Measurements from ENCODE around the gene KCNIP1.

Gene KCNIP1

DNA sequence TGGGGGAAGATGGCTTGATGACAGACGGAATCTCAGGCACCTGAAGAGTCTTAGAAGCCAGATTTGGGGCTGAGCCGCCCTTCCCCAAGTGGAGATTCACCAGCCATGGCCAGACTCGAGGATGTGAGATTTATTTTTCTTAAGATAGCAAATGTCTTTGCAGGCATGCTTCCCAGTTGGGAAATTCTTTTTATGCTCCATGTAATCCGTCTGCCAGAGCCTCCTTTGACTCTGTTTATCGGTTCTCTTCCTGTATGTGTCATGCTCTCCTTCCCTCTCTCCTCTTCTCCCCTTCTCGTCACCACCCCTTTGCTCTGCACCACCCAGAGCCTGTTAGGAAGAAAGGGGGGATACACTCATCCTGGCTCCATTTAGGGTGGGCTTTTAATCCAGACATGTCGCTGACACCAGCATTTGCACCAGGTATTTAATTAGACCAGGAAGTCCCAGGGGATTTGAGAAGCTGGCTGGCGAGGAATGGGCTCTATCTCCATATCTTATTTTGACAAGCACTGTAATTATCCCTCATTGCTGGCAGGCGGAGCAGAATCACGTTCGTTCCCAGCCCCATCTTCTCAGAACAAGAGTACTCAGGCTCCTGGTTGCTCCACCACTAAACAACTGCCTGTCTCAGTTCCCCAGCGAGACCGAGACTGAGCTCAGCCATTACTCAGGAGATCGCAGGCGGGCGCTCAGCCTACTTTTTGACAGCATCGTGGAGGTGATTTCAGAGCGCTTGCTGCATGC is 50.9 kb downstream of the KCNIP1 start (continued):
- TF ChIP-seq WT1 (tag by site-specific recombination; IDR thresholded peaks at IDR 0.05), result 0 out of 2 replicates have a peak, but pooled peaks have one; percentile 50
- TF ChIP-seq, protein P1, sequence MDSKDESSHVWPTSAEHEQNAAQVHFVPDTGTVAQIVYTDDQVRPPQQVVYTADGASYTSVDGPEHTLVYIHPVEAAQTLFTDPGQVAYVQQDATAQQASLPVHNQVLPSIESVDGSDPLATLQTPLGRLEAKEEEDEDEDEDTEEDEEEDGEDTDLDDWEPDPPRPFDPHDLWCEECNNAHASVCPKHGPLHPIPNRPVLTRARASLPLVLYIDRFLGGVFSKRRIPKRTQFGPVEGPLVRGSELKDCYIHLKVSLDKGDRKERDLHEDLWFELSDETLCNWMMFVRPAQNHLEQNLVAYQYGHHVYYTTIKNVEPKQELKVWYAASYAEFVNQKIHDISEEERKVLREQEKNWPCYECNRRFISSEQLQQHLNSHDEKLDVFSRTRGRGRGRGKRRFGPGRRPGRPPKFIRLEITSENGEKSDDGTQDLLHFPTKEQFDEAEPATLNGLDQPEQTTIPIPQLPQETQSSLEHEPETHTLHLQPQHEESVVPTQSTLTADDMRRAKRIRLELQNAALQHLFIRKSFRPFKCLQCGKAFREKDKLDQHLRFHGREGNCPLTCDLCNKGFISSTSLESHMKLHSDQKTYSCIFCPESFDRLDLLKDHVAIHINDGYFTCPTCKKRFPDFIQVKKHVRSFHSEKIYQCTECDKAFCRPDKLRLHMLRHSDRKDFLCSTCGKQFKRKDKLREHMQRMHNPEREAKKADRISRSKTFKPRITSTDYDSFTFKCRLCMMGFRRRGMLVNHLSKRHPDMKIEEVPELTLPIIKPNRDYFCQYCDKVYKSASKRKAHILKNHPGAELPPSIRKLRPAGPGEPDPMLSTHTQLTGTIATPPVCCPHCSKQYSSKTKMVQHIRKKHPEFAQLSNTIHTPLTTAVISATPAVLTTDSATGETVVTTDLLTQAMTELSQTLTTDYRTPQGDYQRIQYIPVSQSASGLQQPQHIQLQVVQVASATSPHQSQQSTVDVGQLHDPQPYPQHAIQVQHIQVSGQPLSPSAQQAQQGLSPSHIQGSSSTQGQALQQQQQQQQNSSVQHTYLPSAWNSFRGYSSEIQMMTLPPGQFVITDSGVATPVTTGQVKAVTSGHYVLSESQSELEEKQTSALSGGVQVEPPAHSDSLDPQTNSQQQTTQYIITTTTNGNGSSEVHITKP (tag by site-specific recombination; IDR thresholded peaks at IDR 0.05), result peak; percentile 74
- TF ChIP-seq ZNF146 (tag by site-specific recombination; IDR thresholded peaks at IDR 0.05), result no peak
- TF ChIP-seq GLIS2 (tag by site-specific recombination; IDR thresholded peaks at IDR 0.05), result no peak
- TF ChIP-seq ZNF214 (tag by site-specific recombination; IDR thresholded peaks at IDR 0.05; ENCODE audit: borderline replicate concordance), result no peak
- no peak for TF ChIP-seq HOXA7 (CRISPR knock-in tag; IDR thresholded peaks at IDR 0.05; ENCODE audit: borderline replicate concordance)
- TF ChIP-seq, protein P2, sequence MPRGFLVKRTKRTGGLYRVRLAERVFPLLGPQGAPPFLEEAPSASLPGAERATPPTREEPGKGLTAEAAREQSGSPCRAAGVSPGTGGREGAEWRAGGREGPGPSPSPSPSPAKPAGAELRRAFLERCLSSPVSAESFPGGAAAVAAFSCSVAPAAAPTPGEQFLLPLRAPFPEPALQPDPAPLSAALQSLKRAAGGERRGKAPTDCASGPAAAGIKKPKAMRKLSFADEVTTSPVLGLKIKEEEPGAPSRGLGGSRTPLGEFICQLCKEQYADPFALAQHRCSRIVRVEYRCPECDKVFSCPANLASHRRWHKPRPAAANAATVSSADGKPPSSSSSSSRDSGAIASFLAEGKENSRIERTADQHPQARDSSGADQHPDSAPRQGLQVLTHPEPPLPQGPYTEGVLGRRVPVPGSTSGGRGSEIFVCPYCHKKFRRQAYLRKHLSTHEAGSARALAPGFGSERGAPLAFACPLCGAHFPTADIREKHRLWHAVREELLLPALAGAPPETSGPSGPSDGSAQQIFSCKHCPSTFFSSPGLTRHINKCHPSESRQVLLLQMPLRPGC (tag by site-specific recombination; IDR thresholded peaks at IDR 0.05), result 0 out of 2 replicates have a peak, but pooled peaks have one; percentile 13
- no peak for TF ChIP-seq ZNF747 (tag by site-specific recombination; IDR thresholded peaks at IDR 0.05)
- TF ChIP-seq, protein P3, sequence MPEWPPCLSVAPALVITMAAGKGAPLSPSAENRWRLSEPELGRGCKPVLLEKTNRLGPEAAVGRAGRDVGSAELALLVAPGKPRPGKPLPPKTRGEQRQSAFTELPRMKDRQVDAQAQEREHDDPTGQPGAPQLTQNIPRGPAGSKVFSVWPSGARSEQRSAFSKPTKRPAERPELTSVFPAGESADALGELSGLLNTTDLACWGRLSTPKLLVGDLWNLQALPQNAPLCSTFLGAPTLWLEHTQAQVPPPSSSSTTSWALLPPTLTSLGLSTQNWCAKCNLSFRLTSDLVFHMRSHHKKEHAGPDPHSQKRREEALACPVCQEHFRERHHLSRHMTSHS (tag by site-specific recombination; IDR thresholded peaks at IDR 0.05), result no peak
- TF ChIP-seq ZNF777 (tag by site-specific recombination; IDR thresholded peaks at IDR 0.05; ENCODE audit: borderline replicate concordance), result no peak
- TF ChIP-seq, protein P4, sequence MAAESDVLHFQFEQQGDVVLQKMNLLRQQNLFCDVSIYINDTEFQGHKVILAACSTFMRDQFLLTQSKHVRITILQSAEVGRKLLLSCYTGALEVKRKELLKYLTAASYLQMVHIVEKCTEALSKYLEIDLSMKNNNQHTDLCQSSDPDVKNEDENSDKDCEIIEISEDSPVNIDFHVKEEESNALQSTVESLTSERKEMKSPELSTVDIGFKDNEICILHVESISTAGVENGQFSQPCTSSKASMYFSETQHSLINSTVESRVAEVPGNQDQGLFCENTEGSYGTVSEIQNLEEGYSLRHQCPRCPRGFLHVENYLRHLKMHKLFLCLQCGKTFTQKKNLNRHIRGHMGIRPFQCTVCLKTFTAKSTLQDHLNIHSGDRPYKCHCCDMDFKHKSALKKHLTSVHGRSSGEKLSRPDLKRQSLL (tag by site-specific recombination; IDR thresholded peaks at IDR 0.05), result peak; percentile 82; the same call in 1 of the 2 replicates
- no peak for TF ChIP-seq ZNF391 (tag by site-specific recombination; IDR thresholded peaks at IDR 0.05; ENCODE audit: borderline replicate concordance, low read depth)
- no peak for TF ChIP-seq ZNF140 (tag by site-specific recombination; IDR thresholded peaks at IDR 0.05)
- TF ChIP-seq YY2 (tag by site-specific recombination; IDR thresholded peaks at IDR 0.05), result no peak
- no peak for TF ChIP-seq ZNF202 (tag by site-specific recombination; IDR thresholded peaks at IDR 0.05; ENCODE audit: borderline replicate concordance)
- TF ChIP-seq ZNF707 (tag by site-specific recombination; IDR thresholded peaks at IDR 0.05), result no peak
- TF ChIP-seq ZNF629 (tag by site-specific recombination; IDR thresholded peaks at IDR 0.05), result peak; percentile 24; the same call in 1 of the 2 replicates
- TF ChIP-seq, protein P5, sequence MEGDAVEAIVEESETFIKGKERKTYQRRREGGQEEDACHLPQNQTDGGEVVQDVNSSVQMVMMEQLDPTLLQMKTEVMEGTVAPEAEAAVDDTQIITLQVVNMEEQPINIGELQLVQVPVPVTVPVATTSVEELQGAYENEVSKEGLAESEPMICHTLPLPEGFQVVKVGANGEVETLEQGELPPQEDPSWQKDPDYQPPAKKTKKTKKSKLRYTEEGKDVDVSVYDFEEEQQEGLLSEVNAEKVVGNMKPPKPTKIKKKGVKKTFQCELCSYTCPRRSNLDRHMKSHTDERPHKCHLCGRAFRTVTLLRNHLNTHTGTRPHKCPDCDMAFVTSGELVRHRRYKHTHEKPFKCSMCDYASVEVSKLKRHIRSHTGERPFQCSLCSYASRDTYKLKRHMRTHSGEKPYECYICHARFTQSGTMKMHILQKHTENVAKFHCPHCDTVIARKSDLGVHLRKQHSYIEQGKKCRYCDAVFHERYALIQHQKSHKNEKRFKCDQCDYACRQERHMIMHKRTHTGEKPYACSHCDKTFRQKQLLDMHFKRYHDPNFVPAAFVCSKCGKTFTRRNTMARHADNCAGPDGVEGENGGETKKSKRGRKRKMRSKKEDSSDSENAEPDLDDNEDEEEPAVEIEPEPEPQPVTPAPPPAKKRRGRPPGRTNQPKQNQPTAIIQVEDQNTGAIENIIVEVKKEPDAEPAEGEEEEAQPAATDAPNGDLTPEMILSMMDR (tag by site-specific recombination; IDR thresholded peaks at IDR 0.05), result no peak
- no peak for TF ChIP-seq ZNF404 (tag by site-specific recombination; IDR thresholded peaks at IDR 0.05)
- no peak for TF ChIP-seq ZNF544 (tag by site-specific recombination; IDR thresholded peaks at IDR 0.05)
- TF ChIP-seq OVOL3 (tag by site-specific recombination; IDR thresholded peaks at IDR 0.05), result no peak
- no peak for TF ChIP-seq KLF10 (tag by site-specific recombination; IDR thresholded peaks at IDR 0.05)
- no peak for TF ChIP-seq ZNF660 (tag by site-specific recombination; IDR thresholded peaks at IDR 0.05)
- TF ChIP-seq ZNF433 (tag by site-specific recombination; IDR thresholded peaks at IDR 0.05; ENCODE audit: low read depth), result no peak
- TF ChIP-seq ZNF677 (tag by site-specific recombination; IDR thresholded peaks at IDR 0.05), result no peak
- TF ChIP-seq, protein P6, sequence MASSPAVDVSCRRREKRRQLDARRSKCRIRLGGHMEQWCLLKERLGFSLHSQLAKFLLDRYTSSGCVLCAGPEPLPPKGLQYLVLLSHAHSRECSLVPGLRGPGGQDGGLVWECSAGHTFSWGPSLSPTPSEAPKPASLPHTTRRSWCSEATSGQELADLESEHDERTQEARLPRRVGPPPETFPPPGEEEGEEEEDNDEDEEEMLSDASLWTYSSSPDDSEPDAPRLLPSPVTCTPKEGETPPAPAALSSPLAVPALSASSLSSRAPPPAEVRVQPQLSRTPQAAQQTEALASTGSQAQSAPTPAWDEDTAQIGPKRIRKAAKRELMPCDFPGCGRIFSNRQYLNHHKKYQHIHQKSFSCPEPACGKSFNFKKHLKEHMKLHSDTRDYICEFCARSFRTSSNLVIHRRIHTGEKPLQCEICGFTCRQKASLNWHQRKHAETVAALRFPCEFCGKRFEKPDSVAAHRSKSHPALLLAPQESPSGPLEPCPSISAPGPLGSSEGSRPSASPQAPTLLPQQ (tag by site-specific recombination; IDR thresholded peaks at IDR 0.05), result peak; percentile 31; the same call in 1 of the 2 replicates
- no peak for TF ChIP-seq SP3 (tag by site-specific recombination; IDR thresholded peaks at IDR 0.05)
- no peak for TF ChIP-seq ZNF585B (tag by site-specific recombination; IDR thresholded peaks at IDR 0.05)
- peak; percentile 49; the same call in 1 of the 2 replicates for TF ChIP-seq ZNF843 (tag by site-specific recombination; IDR thresholded peaks at IDR 0.05)

Measured in HEK293 (cell line).